Skin epidermis (tissue), 12 donors: Measurements from ENCODE around the gene ELN.
A peak's percentile ranks its signal among the peaks of the same experiment; 100 is the strongest.

Experiments used
- H3K27ac ChIP-seq, 21 experiments: fragments of 200-600 bp; sonication (generic) in 11 of 21; one replicate each; pipeline ENCODE4 v1.5.0; 2020; ENCODE audit warnings: mild to moderate bottlenecking in 3 of 21, inconsistent platforms in 2 of 21, moderate library complexity in 2 of 21
- H3K4me3 ChIP-seq, 7 experiments: fragments of 200-600 bp; sonication (generic) in 2 of 7; one replicate each; pipeline ENCODE4 v1.5.0; 2020; ENCODE audit warnings: inconsistent platforms in 2 of 7, mild to moderate bottlenecking in 2 of 7, moderate library complexity in 1 of 7

The ELN gene

DNA sequence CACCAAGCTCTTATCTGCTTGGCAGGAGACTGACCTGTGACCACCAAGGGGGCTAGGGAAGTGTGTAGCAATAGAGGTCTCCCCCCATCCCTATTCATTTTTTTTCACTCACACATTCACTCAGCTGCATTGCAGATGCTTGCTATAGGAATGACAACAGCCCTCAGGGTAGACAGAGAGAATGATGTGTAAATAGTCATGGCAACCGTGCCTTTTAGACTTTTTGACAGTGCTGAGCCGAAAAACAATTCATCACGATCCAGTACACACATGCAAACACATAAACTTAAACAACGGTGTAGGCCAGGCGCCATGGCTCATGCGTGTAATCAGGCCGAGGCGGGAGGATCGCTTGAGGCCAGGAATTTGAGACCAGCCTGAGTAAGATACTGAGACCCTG lies 7.6 kb upstream of the ELN start:
- no peak overlapping the region for H3K27ac ChIP-seq
- no peak overlapping the region for H3K4me3 ChIP-seq

DNA sequence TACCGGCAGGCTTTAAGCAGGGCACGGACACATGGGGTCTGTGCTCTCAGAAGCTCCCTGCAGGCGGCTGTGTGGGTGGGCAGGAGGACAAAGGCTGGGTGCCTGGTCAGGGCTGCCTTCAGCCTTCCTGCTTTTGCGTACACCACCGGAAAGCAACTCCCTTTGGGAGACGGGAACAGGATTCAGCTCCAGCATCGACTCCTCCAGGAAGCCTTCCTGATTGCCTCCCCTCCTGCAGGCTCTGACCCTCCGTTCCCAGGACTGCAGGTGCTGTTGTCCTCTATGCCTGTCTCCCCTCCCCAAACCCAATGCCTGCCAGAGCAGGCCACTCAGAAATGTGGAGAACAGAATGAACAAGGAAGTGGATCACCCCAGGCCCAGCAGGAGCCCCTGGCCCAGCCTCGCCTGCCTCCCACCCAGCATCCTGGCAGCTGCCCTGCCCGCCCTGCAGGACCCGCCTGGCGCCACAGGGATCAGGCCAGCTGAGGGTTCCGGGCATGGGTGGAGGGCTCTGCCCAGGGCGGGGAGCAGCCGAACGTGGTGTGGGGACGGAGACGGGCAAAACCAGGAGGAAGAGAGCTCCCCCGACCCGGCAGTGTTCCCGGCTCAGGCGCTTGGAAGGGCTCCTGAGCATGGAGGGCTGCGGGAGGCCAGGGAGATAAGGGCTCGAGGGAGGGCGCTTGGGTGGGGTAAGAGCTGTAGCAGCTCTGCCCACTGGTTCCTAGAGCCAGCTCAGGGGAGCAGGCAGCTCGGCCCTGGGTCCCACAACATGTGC lies 6.2 kb upstream of the ELN start:
- no peak overlapping the region for H3K27ac ChIP-seq
- no peak overlapping the region for H3K4me3 ChIP-seq

DNA sequence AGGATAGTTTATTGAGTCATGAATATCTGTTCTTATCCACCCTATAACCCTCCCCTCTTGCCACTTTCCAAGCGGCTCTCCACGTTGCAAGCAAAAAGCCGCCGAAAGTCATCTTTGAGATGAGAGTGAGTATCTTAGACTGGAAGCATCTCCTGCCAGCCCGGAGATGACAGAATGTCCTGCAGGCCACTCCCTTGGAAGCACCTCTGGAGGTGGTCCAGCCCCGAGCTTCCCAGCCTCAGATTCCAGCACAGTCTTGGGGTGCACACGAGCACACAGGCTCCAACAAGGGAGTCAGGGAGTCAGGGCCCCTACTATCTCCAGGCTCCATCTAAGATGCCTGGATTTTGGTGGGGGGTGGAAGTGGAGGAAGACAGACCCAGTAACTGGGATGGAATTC lies 5.5 kb upstream of the ELN start:
- Histone ChIP-seq H3K27ac (peak overlapping the region in 1 of 21 experiments; percentile 17), H3K4me3 (no peak overlapping the region)

DNA sequence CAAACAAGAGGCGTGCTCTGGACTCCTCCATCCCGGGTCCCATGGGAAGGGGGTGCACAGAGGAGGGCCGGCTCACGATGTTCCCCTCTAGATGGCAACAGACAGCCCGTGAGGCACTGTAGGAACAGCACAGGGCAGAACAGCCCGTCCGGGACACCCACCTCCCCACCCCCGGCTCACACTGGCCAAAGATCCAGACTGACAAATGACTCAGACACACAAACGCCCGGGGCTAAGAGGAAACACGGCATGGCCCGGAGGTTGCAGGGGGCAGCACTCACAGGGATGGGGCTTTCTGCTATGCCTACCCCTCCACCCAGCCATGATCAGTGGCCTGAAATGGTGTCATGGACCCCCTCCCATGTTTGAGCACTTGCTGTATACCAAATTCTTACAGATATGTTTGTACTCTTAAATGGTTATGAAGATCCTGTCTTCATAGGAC lies 4.9 kb upstream of the ELN start:
- peak overlapping the region in 1 of 21 experiments; percentile 57 for H3K27ac ChIP-seq

DNA sequence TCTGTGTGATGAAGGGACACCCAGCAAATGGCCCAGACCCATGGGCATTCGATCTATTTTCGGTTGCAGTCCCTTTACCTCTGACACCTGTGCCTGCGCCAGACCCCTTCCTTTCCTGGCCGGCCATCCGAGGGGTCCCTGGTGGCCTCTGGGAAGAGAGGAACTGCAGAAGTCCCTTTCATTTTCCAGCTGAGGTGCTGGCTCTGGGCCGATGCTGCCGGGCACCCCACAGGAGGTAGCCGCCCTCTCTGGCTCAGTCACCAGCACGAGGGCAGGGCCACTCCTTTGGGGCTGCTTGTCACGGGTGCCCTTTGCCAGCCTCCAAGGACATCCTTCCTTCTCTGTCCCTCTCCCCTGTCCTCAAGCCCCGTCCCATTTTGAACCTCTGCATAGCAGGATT lies 4.2 kb upstream of the ELN start:
- peak overlapping the region in 1 of 21 experiments; percentile 57 for H3K27ac ChIP-seq

More for the DNA sequence above, 4.9 kb upstream of the ELN start:
- H3K4me3 ChIP-seq, result no peak overlapping the region

DNA sequence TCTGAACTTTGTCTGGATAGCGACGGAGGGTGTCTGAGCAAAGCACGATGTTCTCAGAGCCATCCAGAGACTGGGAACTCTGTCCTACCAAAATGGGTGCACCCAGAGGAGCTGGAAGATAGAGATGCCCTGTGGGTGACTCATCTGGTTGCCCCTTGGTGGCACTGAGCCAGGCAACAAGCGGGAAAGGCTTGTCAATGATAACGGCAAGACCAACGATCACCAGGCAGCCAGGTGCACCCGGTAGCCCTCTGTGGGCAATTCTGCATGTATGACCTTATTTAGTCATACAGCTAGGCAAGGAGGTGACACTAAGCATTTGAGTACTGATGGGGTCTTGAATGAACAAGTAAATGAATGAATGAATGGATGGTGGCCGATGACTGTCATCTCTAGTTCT lies 2.8 kb upstream of the ELN start:
- Histone ChIP-seq H3K4me3 (no peak overlapping the region), H3K27ac (peak overlapping the region in 1 of 21 experiments; percentile 7)

More for the DNA sequence above, 4.2 kb upstream of the ELN start:
- no peak overlapping the region for H3K4me3 ChIP-seq

DNA sequence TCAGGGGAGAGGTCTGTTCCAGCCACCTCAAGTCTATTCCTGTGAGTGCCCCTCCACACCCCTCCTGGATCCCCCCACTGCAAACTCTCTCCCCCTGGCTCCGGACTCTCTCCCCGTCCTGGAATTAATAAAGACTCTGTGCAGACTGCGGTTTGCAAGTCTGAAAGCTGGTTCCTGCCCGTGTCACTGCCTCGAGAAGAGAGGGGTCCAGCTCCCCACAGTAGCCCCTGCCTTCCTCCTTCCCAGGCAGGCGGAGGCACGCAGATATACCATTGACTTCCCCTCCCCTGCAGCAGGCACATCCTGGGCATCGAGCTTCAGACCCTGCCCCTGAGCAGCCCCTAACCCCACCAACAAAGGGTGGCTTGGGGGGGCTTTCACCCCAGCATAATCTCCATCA lies 2.2 kb upstream of the ELN start:
- Histone ChIP-seq H3K4me3 (no peak overlapping the region), H3K27ac (no peak overlapping the region)

DNA sequence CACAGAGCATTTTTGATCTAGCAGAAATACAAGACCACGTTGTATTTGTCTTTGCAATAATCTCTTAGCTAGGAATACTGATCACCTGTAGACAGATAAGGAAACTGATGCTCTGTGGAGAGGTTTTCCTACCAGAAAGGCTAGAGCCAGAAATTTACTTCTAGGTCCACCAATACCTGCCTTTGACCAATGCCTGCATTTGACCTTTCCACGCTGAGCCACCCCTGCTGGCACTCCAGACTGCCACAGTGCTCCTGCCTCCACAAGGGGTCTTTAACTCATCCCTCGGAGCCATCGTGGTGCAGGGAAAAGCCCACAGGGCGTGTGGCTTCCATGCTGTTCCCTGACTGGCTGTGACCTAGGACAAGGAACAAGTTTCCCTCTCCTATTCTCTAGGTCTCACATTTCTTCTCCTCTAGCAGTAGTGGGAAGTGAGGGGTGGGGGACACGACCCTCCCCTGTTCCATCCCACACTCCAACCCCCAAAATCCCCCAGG lies 1.5 kb upstream of the ELN start:
- H3K4me3 ChIP-seq, result no peak overlapping the region
- peak overlapping the region in 1 of 21 experiments; percentile 78 for H3K27ac ChIP-seq

DNA sequence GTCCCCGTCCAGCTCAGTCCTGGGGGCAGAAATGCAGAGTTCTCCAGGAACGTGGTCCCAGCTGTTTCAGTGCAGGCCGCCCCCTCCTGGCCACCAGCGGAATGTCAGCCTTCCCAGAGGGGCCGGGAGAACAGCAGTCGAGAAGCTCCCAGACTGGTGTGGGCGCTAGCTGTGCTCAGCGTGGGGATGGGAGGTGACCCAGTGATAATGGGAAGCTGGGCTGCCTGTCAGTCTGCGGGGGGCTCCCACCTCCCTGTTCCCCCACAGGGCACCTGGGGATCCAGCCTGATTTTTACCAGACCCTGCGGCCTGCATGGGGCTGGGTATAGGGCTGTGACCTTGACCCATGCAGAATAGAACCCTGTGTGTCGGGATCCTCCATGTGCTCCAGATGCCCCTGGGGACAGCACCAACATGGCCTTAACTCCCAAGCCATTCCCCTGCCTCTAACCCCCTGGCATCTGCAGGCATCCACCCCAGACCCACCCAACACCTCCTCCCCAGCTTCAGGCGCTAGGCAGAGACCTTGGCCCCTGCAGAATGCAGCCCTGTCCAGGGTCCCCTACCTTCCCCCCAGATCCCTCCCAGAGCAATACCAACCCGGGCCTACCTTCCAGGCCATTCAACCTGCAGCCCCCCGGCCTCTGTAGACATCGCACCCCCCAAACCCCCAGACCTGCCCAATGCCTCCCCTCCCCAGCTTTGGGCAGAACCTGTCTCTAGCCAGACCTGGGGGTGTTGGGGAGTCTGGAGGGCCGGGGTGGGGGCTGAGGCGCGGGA lies 880 bp upstream of the ELN start:
- Histone ChIP-seq H3K27ac (peak overlapping the region in 11 of 21 experiments; percentile 19 to 79 (median 51)), H3K4me3 (peak overlapping the region in 1 of 7 experiments; percentile 42)

DNA sequence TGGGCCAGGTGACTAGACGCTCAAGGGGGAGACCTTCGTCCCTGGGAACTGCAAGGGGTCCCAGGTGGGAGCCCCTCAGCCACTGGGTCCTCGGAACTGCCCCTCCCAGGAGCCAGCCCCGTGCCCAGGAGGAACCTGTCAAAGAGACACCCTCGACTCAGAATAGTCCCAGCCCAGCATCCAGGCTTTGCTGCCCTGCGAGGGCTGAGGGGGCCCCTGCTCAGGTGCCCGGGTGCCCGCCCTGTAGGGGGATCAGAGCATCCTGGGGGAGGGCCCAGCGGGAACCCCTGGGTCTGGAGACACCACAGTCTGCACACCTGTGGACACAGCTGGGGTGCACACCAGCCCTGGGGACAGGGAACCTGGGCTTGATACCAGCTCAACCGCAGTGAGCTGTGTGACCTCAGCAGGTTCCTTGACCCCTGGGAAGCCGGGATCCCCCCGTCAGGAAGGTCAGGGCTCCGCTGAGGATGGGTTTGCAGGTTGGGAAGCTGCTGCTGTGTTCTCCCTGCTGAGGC lies 407 bp downstream of the ELN start:
- Histone ChIP-seq H3K4me3 (peak overlapping the region in 6 of 7 experiments; percentile 13 to 42 (median 20)), H3K27ac (peak overlapping the region in 13 of 21 experiments; percentile 11 to 79 (median 67))

DNA sequence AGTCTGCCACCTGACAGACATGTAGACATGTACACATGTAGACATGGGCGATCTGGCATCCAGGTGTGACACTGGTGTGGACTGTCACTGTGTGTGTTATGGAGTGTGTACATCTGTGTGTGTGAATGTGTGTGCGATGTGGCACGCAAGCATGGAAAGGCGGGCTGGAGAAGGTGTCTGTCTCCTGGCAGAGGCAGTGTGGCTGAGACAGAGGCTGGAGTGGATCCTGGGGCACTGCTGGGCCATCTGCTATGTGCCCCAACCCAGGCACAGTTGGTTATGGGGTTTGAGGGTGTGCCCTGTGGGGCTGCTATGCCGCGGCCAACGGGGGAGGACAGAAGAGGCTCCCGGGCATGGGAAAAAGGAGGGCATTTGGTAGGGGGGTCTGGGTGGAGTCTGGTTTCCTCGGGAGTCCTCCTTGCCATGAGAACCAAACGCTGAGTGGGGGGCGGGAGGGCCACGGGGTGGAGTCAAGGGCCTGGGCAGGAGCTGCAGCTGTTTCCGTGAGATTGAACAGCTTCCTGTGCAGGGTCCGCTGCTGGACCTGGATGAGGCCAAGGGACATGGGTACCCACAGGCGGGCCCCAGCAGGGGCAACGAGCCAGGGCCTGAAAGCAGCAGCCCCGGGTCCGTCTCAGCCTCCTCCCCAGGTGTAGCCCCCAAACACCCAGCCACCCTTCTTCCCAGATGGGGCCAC lies 1.3 kb downstream of the ELN start:
- Histone ChIP-seq H3K27ac (peak overlapping the region in 7 of 21 experiments; percentile 21 to 79 (median 66)), H3K4me3 (peak overlapping the region in 5 of 7 experiments; percentile 13 to 42 (median 22))

DNA sequence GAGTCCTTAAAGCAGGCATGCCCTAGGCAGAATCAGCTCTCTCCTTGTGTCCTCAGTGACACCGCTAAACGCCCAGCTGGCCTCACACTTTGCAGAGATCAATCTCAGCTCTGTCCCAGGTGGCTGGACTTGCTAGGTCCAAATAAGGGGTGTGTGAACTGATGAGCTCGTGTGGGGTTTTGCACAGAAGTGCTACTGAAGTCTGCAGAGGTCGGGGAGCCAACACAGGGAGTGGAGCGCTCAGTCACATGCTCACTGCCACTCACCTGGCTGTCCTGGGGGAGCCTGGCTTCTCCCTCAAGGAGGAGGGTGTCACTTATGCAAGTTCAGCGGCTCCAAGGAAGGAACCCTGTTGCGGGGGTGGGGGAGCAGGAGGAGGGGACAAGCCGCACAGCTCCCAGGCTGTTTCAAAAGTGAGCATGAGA lies 2.0 kb downstream of the ELN start:
- Histone ChIP-seq H3K27ac (peak overlapping the region in 7 of 21 experiments; percentile 6 to 79 (median 39)), H3K4me3 (peak overlapping the region in 2 of 7 experiments; percentile 8 to 42)

DNA sequence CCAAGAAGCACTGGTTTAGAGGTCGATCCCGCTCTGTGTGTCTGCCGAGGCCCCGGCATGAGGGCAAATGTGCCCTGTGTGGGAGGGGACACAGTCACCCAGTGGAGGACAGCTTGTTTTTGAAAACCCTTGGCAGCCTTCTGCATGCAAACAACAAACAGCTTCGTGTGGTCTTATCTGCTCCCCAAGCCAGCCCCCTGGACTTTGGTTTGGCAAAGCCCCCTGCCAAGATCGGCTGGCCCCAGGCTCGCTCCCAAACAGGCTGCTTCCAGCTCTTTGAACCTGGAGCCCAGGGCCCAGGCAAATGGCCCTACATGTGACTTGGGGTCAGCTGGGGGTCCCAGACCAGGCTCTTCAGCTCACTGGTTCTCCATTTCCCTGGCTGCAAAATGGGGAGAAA lies 2.9 kb downstream of the ELN start:
- peak overlapping the region in 5 of 21 experiments; percentile 12 to 66 (median 47) for H3K27ac ChIP-seq
- peak overlapping the region in 1 of 7 experiments; percentile 42 for H3K4me3 ChIP-seq

DNA sequence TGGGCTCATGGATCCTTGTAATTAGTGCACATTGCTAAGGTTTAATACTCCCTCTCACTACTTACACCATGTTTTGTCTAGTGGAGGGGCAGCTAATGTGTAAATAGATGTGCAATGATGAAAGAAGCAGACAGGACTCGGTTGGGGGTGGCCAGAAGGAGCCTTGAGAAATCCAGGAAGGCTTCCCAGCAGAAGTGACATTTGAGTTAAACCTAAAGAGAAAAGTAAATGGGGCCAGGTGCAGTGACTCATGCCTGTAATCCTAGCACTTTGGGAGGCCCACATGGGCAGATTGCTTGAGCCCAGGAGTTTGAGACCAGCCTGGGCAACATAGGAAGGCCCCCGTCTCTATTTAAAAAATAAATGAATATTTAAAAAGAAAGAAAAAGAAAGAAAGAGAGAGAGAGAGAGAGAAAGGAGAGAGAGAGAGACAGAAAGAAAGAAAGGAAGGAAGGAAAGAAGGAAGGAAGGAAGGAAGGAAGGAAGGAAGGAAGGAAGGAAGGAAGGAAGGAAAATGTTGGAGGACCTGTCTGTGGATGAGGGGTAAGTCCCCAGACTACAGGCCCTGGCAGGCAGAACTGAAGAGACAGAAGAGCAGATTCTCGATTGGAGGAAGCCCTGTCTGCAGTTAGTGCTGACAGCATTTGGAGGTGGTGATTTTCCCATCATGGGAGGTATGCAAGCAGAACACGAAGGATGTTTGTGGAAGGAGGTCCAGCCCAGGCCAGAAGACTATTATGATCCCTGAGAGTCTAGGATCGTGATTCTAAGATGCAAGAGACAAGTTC lies 3.6 kb downstream of the ELN start:
- Histone ChIP-seq H3K27ac (peak overlapping the region in 5 of 21 experiments; percentile 12 to 76 (median 62)), H3K4me3 (peak overlapping the region in 1 of 7 experiments; percentile 42)

DNA sequence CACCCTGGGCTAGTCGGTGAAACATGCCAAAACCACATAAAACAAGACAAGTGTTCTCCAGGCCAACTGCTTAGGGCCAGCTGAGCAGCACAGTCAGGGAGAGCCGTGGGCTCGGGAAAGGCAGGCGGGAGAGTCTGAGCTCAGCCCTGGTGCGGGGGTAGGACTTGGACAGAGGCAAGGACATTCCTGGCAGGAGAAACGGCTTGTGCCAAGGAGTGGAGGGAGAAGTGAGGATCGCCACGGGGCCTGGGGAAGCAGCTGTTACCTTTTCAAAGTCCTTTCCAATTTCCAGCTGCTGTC lies 4.2 kb downstream of the ELN start:
- Histone ChIP-seq H3K4me3 (no peak overlapping the region), H3K27ac (peak overlapping the region in 6 of 21 experiments; percentile 27 to 76 (median 46))

DNA sequence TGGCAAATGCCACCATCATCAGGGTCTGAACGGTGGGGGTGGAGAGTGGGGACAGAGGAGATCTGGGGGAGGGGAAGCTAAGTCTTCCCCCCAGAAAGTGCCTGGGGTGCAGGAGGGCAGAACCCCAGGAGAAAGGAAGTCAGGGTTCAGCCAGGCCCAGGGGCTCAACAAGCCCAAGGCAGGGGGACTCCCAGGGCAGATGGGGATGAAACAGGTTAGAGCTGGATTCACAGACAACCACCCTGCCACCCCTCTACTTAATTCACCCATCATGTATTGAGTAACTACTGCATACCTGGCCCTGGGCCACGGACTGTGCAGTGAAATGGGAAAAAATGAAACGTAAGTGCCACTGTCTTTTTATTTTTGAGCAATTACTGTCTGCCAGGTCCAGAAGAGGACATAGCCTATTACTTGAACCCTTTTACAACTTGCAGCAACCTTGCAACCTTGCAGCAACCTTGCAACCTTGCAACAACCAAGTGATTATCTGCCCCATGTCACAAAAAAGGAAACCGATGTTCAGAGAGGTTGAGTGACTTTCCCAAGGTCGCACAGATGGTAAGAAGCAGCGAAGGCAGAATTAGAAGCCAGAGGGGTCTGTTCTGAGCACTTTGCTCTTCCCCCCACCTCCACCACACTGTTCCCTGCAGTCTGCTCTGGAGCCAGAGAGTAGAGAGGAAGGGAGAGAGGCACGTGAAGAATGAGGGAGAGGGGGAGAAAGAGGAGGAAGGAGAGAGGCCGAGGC lies 4.8 kb downstream of the ELN start:
- no peak overlapping the region for H3K4me3 ChIP-seq

DNA sequence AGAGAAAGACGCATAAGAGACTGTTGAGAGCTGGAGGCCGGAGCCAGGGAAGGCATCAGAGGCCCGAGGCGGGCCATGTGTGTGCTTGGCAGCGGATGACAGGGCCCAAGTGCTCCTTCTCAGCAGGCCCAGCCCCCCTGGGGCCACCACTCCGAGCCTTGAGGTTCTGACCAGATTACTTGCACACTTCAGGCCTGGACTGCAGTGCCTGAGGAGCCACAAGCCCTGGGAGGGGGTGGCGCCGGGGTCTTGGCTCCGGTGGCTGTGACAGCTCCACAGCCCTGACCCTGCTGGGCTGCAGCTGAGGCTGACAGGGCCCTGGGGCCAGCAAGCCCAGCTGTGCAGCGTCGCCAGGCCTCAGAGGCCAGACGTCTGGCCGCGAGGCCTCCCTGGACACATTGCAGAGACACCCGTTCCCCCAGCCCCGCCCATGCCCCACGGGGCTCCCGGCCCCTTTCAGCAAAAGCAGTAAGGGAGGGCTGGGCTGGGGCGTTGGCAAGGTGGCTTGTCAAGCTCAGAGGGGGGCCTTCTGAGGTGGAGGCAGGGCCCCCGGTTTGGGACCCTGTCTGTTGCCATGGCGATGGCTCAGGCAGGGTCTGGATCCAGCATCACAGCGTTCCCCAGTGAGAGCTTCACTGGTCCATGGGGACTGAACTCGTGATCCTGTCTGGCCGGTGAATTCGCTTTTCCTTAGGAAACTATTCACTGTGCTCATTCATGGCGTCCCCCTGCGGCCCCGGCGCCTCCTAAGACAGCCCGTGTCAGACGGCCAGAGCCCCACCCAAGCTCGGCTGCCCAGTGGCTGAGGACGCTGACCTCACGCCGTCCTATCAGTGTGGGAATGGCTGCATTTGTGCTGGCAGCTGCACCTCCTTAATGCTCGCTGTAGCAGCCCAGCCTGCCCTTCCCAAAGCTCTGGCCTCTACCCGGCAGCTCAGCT lies 5.7 kb downstream of the ELN start:
- Histone ChIP-seq H3K27ac (peak overlapping the region in 15 of 21 experiments; percentile 3 to 76 (median 37)), H3K4me3 (peak overlapping the region in 1 of 7 experiments; percentile 8)

More for the DNA sequence above, 4.8 kb downstream of the ELN start:
- peak overlapping the region in 14 of 21 experiments; percentile 3 to 76 (median 42) for H3K27ac ChIP-seq
